22Rv1 (cell line): Measurements from ENCODE around the gene EMX2.
"Not testable (repeated sequence)": the region's sequence is repeated elsewhere in the genome, so short reads cannot be mapped to it uniquely, and the experiment has no call there.

Experiments
- H3K27ac ChIP-seq: fragments of 450-650 bp; 2 replicates; pipeline ENCODE4 v1.5.1; 2017
- ZFX ChIP-seq: fragments of 450-650 bp; IDR thresholded peaks from 2 replicates; pipeline ENCODE4 v1.6.1; 2017; ENCODE audit warnings: antibody characterized with exemption, borderline replicate concordance
- TF ChIP-seq, protein P1 (sequence below): fragments of 450-650 bp; IDR thresholded peaks from 2 replicates; pipeline ENCODE4 v1.5.1; 2017; ENCODE audit warnings: mild to moderate bottlenecking

Gene EMX2

DNA sequence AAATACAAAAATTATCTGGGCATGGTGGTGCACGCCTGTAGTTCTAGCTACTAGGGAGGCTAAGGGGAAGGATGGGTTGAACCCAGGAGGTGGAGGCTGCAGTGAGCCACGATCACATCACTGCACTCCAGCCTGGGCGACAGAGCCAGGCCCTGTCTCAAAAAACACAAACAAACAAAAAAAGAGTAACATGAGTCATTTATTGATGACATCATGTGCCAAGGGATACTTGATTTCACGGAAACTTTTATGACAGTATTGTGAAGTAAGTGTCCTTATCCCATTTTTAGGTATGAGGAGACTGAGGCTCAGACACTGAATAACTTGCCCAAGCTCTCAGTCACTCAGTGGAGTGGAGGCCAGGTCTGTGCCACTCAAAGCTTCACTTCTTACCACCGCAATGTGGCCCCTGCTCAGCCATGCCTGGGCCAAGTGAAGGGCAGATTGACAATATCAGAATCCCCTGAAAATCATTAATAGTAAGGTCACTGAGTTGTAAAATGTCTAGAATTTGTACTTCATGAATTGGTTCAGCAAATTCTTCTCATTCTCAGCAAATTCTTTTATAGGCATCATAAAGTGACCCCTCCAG, 36.5 kb downstream of the EMX2 start:
- no peak overlapping the region for H3K27ac ChIP-seq
- TF ChIP-seq, protein P1, sequence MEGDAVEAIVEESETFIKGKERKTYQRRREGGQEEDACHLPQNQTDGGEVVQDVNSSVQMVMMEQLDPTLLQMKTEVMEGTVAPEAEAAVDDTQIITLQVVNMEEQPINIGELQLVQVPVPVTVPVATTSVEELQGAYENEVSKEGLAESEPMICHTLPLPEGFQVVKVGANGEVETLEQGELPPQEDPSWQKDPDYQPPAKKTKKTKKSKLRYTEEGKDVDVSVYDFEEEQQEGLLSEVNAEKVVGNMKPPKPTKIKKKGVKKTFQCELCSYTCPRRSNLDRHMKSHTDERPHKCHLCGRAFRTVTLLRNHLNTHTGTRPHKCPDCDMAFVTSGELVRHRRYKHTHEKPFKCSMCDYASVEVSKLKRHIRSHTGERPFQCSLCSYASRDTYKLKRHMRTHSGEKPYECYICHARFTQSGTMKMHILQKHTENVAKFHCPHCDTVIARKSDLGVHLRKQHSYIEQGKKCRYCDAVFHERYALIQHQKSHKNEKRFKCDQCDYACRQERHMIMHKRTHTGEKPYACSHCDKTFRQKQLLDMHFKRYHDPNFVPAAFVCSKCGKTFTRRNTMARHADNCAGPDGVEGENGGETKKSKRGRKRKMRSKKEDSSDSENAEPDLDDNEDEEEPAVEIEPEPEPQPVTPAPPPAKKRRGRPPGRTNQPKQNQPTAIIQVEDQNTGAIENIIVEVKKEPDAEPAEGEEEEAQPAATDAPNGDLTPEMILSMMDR: no peak
- TF ChIP-seq ZFX: no peak

DNA sequence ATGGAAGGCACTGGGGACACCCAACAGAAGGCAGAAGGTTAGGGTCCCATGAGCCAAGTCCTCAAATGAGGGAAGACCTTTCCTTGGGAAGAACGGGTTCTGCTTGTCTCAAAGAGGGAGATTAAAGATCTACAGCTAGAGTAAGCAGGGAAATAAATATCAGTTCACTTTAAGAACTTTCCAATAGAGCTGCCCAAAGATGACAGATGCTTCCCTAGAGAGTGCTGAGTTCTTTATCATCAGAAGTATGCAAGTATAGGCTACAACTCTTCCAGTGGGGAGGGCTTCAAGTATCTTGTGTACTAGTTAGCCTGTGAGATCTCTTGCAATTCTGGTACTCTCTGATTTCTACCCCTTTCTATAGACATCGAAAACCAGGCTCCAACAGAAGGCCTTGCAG, 39.4 kb downstream of the EMX2 start:
- no peak for TF ChIP-seq ZFX
- TF ChIP-seq, protein P1: no peak
- no peak overlapping the region for H3K27ac ChIP-seq

DNA sequence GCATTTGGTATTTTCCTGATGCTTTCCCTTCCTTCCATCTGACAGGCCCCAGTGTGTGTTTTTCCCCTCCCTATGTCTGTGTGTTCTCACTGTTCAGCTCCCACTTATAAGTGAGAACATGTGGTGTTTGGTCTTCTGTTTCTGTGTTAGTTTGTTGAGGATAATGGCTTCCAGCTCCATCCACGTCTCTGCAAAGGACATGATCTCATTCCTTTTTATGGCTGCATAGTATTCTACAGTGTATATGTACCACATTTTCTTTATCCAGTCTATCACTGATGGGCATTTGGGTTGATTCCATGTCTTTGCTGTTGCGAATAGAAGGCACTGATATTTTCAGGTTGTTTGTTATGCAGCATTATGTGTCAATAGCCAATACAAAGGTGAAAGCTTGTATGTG, 42.3 kb downstream of the EMX2 start:
- not testable (repeated sequence) for H3K27ac ChIP-seq

DNA sequence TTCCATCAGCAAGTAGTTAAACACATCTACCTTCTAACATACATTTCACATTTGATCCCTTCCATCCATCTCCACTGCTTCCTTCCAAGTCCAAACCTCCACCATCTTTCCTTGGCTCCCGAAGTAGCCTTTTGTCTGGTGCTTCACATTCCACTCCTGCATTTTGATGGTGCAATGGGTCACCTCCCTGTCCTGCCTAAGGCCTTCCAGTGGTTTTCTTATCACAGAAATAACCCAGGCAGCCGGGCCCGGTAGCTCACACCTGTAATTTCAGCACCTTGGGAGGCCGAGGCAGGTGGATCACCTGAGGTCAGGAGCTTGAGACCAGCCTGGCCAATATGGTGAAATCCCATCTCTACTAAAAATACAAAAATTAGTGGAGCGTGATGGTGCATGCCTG, 44.5 kb downstream of the EMX2 start:
- TF ChIP-seq, protein P1: no peak
- no peak for TF ChIP-seq ZFX
- no peak overlapping the region for H3K27ac ChIP-seq

DNA sequence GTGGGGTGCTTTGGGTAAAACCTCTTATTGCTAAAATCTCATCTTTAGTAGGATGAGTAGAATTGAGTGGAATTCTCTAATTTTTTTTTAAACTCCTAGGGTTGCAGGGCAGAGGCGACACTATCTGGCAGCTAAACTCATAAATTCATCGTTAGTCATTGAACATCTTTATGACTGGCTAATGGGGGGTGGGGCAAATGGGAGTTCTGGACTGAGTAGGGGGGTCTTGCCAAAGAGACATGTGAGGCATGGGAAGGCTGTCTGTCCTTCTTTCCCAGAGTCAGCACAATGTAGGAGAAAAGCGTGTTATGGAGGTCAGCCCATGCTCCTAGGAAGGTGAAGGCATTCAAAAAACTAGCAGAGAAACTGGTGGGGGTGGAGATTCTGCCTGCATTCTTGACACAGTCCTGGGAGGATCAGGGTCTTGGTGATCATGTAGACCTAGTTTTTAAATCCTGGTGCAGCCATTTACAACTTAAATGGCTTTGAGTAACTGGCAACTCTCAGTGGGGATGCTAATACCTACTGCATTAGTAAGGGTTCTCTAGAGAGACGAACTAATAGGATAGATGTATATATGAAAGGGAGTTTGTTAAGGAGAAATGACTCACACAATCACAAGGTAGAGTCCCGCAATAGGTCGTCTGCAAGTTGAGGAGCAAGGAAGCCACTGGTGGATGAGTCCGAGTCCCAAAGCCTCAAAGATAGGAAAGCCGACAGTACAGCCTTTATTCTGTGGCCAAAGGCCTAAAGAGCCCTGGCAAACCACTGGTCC, 47.7 kb downstream of the EMX2 start:
- no peak for TF ChIP-seq ZFX
- TF ChIP-seq, protein P1: no peak
- no peak overlapping the region for H3K27ac ChIP-seq

DNA sequence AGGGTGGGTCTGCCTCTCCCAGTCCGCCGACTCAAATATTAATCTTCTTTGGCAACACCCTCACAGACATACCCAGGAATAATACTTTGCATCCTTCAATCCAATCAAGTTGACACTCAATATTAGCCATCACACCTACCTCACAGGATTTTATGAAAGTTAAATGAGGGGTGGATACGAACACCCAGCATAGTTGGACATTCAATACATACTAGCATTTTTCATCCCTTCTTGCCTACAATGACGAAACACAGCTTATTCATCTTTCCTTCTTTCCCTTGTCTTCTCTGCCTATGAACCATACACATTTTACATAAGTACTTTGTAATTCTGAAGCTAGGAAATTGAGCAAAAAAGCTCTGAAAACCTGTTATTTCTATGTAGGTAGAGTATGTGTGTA, 48.5 kb downstream of the EMX2 start:
- TF ChIP-seq, protein P1: no peak
- no peak for TF ChIP-seq ZFX
- no peak overlapping the region for H3K27ac ChIP-seq

DNA sequence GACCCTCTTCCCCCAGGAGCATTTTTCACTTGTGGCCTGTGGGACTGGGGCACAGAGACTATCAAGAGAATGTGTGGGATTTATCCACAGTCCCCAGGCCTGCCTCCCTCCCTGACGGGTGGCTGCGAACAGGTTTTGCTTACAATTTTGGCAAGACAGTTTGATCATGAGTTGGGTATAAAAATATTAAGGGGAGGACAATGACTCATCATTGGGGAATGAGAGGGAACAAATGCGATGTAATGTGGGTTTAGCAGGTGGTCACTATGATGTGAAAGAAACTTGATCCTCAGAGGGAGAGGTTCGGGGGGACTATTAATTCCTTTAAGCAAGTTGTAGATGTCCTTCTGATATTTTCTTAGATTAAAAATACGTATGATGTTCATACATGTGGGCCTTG, 52.2 kb downstream of the EMX2 start:
- no peak overlapping the region for H3K27ac ChIP-seq
- TF ChIP-seq ZFX: no peak
- TF ChIP-seq, protein P1: no peak

DNA sequence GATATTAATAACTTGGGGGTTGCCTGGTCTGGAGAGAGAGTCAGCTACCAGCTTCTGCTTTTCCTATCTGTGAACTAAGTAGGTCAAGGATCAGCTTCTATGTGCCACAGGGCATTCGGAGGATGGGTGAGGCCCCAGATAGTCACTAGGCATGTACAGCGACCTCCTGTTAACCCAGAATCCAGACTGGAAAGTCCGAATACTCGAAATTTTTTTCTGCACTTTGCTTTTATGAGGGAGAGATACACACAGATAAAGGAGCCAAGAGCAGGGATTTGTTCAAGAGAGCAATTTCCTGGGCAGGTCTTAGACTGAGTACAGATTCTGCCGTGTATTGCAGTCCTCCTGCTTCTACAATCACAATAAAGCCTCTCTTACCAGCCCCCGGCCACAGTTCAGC, 54.2 kb downstream of the EMX2 start:
- H3K27ac ChIP-seq: no peak overlapping the region
- TF ChIP-seq, protein P1: no peak
- TF ChIP-seq ZFX: no peak
